HG02943 (cell line): ENCODE data around the gene ADCK2.
"Not testable (repeated sequence)": the region's sequence is repeated elsewhere in the genome, so short reads cannot be mapped to it uniquely, and the experiment has no call there.

Experiments used
- ATAC-seq: cut with Tn5 transposase; IDR thresholded peaks from one replicate; pipeline ENCODE4 v1.9.1; 2021; ENCODE audit warnings: mild to moderate bottlenecking, low read depth, moderate library complexity; ENCODE audit not compliant: unreplicated experiment

ADCK2 gene

DNA sequence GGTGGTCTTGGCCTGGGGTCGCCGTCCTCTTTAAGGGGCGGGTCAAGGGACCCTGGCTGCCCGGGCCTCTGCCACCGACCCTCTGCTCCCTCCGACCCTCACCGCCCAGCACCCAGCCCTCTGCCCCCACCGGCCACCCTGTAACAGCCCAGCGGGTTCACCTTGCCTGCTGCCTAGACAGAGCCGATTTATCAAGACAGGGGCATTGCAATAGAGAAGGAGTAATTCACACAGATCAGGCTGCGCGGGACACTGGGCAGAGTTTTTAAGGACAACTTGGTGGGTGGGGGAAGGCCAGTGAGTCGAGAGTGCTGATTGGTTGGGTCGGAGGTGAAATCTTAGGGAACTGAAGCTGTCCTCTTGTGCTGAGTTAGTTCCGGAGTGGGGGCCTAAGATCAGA, 779 bp upstream of the ADCK2 start:
- ATAC-seq, result no peak

DNA sequence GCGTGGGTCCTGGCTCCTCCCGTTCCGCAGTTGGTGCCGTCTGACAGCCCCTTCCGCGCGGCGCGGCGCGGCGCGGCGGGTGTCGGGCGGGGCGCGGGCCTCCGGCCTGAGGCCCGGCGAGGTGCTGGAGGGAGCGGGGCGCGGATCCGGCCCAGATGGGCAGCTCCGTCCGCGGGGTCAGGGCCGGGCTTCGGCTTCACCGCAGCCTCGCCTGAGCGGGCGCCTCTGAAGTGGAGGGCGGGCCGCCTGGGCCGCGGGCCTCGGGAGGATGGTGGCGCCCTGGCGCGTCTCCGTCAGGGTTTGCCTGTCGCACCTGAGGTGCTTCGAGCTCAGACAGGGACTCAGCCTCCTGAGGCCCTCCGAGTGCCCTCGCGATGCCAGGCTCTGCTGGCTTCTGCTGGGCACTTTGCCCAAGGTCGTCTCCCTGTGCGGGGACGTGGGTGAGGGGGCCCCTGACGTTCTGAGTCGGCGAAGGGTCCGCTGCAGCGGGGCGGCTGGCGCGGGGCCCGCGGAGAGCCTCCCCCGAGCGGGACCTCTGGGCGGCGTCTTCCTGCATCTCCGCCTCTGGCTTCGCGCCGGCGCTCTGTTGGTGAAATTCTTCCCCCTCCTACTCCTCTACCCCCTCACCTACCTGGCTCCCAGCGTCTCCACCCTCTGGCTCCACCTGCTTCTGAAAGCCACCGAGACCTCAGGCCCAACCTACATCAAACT, 473 bp downstream of the ADCK2 start:
- peak; percentile 33 for ATAC-seq

DNA sequence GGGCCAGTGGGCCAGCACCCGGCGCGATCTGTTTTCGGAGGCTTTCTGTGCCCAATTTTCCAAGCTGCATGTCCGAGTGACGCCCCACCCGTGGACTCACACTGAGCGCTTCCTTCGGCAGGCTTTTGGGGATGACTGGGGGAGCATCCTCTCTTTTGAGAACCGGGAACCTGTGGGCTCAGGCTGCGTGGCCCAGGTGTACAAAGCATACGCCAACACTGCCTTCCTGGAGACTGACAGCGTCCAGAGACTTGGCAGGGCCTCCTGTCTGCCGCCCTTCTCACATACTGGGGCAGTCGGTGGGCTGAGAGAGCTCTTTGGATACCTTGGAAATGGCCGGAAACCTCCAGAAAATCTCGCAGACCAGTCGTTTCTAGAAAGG, 1.0 kb downstream of the ADCK2 start:
- ATAC-seq, result no peak

DNA sequence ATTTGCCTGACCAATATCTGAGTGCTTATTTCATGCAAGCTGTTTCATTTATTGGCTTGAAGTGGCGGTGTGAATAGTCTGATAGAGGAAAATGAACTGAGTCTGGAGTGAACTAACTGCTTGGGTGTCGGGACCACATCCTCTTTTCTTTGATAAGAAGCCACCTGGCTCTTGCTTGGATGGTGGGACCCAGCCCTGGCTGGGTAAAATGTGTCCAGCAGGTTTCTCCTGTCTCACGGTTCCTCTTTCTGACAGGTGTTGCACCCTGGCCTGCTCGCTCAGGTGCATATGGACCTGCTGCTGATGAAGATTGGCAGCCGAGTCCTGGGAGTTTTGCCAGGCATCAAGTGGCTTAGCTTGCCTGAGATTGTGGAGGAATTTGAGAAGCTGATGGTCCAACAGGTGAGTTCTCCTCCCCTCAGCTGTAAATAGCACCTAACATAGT, 1.6 kb downstream of the ADCK2 start:
- ATAC-seq, result no peak

DNA sequence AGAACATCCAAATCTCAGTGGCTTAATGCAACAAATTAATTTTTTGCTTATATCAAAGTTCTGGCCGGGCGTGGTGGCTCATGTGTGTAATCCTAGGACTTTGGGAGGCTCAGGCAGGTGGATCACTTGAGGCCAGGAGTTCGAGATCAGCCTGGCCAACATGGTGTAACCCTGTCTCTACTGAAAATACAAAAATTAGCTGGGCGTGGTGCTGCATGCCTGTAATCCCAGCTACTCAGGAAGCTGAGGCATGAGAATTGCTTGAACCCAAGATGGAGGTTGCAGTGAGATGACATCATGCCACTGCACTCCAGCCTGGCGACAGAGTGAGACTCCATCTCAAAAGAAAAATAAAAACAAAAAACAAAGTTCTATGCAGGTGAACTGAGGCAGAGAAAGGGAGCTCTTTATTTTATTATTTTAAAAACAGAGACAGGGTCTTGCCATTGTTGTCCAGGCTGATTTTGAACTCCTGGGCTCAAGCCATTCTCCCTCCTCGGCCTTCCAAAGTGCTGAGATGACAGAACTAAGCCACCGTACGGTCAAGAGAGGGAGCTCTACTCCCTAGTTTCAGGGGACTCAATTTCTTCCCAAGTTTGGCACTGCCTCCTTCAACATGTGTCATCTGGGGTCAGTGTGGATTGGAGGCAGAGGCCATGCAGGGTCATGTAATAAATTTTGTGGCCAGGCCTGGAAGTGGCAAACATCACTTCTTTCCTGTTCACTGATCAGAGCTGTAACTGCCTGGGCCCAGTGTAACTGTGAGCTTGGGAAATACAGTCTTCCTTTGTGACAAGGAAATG, 2.4 kb downstream of the ADCK2 start:
- ATAC-seq, result no peak

DNA sequence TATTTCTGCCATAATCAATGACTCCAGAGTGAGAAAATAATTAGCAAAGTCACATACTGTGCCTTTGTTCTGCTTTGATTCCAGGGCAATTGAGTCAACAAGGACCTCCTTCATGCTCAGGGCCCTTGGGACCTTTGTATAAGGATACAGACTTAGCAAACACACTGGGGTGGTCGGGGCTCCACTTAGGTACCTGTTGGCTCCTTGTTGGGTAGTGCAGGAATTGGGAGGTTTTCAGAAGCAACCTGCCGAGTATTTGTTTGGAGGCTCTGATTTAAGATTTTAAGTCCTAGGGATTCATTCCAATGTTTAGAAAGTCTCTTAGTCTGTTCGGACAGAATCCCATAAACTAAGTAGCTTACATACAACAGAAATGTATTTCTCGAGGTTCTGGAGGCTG, 3.0 kb downstream of the ADCK2 start:
- ATAC-seq, result no peak

DNA sequence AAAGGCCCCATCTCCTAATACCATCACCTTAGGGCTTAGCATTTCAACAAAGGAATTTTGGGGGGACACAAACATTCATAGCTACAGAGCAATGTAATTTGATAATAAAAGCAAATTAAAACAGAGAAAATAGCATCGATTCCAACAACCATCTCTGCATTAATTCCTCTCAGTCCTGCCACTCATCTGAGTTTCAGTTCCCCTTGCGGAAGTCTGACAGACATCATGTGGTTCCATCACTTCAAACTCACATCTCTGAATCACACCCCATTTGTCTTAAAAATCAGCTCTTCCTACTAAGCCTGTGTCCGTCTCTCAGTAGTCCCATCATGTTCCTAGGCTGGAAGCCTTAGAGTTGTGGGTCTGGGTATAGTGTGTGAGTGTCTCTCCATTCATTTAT, 3.6 kb downstream of the ADCK2 start:
- ATAC-seq, result peak; percentile 48

DNA sequence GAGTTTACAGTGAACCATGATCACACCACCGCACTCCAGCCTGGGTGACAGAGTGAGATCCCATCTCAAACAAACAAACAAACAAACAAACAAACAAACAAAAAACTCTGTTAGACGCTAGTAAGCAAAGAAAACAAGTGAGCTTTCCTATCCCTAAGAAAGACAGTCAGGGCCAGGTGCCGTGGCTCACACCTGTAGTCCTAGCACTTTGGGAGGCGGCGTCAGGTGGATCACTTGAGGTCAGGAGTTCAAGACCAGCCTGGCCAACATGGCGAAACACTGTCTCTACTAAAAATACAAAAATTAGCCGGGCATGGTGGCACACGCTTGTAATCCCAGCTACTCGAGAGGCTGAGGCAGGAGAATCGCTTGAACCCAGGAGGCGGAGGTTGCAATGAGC, 4.2 kb downstream of the ADCK2 start:
- ATAC-seq, result not testable (repeated sequence)

DNA sequence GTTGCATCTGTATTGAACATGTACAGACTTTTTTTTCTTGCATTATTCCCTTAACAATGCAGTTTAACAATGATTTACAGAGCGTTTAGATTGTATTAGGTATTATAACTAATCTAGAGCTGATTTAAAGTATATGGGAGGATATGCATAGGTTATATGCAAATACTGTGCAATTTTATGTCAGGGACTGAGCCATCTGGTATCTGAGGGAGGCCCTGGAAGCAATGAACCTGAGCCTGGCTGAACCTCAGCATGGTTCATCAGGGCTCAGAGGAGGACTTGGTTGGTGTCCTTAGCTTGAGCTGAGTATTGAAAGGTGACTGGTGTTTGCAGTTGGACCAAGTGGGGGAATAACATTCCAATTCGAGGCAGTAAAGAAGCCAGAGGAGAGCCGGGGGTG, 4.8 kb downstream of the ADCK2 start:
- no peak for ATAC-seq

DNA sequence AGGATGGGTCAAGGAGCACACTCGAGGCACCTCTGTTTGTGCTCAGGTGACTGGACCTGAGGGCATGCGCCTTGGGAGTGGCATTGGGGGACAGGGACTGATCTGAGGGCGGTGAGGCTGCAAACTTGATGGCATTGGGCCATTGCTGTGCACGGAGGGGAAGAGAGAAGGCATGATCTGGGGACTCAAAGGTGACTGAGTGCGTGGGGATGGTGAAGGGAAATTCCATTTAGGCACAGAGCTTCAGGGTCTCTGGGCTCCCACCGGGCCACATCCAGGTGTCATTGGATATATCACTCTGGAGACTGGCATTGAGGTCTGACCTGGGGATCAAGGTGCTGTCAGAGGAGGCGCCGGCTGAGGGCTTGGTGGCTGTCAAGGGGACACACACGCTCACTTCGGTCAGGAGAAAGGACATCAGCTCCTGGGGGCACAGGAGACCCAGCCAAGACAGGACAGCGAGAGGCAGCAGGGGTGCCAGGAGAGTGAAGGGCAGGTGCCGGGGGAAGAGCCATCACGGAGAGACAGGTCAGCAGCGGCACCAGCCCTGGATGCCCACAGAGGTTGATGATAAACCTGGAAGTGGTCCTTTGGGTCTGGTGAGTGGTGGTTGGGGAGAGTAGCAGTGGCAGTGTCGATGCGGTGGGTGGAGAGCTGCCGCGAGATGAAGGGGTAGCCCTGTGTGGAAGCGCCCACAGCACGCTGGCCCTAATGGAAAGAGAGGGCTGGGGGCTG, 5.5 kb downstream of the ADCK2 start:
- ATAC-seq, result no peak

DNA sequence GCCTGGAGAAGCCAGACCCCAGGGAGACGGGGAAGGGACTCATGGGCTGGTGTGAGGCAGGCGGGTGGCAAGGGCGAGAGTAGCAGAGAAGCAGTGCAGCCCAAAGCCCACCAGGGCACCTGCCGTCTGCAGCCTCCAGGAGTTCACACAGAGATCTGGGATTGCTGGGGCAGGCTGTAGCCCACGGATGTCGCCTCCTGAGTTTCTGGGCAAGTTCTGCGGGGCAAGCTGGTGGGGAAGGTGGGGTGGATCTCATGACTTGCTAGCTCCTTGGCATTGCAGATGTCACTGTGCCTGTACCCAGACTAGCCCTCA, 6.0 kb downstream of the ADCK2 start:
- no peak for ATAC-seq

DNA sequence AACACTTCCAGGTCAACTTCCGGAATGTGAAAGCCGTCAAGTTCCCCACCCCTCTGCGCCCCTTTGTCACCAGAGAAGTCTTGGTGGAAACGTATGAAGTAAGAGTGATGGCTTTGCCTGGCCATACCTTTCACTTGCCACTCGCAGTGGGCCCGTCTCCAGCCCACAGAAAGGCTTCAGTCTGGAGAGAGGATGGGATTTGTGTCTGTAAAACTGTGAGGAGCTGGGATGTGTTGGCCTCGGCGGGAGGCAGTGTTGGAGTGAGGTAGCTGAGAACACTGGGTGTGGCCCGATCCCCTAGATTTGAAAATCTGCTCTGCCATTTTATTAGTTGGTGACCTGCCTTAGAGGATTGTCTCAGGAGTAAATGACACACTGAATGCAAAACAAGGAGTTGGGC, 6.4 kb downstream of the ADCK2 start:
- ATAC-seq, result no peak

DNA sequence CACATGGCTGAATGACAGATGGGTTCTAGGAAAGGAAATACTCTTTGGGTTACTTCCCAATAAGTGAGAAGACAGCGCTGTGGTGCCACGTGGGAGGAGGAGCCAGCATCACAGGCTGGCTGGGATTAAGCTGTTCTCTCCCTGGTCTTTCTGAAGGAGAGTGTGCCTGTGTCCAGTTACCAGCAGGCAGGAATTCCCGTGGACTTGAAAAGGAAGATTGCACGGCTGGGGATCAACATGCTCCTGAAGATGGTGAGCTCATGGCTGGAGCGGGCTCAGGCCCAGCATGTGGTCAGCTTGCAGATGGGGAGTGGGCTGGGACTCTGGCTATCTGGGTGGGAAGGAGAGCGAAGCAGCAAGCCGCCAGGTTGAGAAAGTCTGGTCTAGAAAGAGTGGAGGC, 8.1 kb downstream of the ADCK2 start:
- no peak for ATAC-seq

DNA sequence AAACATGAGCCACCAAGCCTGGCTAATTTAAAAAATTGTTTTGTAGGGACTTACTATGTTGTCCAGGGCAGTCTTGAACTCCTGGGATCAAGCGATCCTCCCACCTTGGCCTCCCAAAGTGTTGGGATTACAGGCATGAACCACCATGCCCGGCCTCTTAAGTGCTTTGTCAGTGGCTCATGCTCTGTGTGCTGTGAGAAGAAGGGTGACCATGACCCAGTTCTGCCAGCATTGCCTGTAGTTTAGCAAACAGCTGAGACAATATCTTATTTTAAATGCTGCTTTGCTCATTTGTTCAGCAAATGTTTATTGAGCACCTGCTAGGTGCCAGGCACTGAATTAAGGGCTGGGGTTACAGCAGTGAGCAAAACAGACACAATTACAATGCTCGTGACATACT, 9.0 kb downstream of the ADCK2 start:
- ATAC-seq, result no peak

DNA sequence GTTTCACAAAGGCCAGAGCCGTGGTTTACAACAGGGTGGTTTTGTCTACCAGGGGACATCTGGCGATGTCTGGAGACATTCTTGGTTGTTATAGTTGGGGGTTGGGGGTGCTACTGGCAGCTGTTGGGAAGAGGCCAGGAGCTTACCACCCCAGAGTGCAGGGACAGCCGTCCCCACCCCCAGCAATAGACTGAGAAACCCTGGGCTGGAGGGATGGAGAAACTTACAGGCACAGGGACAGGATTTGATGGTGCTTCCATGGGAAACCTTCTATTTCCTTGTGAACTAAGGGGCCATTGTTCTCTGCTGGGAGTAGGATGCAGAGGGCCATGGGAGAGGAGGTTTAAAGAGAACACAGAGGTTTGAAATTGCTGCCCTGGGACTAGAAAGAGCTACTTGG, 10.9 kb downstream of the ADCK2 start:
- no peak for ATAC-seq

DNA sequence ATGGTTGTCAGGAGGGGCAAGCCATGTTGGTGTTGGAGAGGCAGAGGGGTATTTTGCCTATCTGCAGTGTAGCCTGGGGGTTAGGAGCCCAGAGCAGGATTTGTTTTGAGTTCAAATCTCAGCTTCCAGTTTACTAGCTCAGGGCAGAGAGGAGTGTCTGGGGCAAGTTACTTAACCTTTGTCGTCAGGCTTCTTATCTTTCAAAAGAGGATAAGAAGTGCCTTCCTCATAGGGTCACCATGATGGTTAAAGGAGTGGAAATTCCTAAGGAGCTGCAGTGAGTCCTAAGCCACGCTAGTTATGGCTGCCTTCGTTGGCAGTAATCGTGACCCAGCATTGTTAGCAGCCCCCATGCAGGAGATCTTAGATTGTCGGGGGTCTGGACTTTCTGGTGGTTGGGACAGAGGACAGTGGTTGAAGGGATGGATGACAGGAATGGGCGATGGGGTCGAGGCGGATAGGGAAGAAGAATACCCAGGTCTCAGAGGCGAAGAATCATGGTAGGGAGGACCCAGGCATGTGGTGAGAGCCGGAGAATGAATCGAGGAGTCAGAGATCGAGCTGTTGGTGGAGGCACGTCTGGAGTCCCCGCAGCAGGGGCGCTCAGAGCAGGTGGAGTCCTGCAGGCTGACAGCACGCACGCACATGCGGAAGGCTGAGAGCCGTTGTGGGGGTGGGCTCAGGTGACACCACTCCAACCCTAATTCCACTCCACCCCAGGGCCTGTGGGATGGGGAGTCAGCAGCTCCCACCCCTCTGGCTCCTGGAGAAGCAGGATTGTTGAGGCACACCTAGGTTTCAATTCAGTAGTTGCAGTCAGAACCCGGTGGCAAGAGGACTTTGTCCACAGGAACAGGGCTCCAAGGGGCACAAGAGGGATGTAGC, 11.6 kb downstream of the ADCK2 start:
- ATAC-seq, result no peak

DNA sequence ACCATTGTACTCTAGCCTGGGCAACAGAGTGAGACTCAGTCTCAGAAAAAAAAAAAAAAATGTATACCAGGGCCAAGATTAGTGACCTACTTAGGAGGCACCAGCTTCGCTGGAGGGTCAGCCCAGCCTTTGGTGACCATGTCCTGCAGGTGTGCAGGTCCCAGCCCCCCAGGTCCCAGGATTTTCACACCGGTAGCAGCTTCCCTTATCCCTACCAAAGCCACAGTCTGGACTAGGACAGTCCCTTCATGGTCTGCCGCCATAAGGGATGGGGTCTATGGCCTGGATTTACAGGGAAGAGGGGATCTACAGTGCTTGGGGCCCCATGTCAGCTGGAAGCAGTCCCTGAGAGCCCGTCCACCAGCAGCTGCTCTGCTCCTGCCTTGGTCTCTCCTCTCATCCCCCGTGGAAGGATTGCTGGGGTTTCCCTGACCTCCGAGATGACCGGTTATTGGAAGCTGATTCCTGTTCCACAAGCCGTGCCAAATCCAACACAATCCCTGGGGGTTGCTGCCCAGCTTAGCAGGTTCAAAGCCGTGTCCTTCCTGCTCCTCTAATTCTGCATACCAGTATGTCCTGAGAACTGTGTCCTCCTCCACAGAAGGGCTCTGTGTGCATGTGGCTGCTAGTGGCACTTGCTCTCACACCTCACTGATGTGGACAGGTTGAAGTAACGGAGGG, 12.8 kb downstream of the ADCK2 start:
- ATAC-seq, result no peak

DNA sequence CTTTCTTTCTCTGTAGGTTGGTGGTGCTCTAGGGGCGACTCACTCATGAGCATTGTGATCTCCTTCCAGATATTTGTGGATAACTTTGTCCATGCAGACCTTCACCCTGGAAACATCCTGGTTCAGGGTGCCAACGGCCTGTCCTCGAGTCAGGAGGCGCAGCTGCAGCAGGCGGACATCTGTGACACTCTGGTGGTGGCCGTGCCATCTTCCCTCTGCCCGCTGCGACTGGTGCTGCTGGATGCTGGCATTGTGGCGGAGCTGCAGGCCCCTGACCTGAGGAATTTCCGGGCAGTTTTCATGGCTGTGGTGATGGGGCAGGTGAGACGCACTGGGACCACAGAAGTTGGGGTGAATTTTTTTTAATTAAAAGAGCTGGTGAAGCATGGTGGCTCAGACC, 14.2 kb downstream of the ADCK2 start:
- no peak for ATAC-seq

DNA sequence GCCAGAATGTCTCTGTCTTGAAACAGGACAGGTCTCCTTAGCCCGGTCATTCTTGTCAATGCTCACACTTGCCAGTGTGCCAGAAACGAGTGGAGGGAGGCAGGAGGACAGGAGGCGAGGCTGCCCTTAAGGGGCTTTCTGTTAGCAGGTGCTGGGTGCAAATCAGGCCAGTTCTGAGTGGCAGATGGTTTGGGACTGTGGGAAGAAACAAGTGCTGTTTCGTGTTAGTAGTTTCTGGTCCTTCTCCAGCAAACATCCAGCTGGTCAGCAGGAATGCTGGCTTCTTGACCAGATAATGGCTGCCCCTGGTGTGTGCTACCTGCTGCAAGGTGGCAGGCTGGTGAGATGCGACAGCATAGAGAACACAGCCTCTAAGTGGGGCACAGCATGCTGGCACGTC, 15.6 kb downstream of the ADCK2 start:
- no peak for ATAC-seq
